GM19043 (cell line): ENCODE results near the gene ATF6.
A peak's percentile ranks its signal among the peaks of the same experiment; 100 is the strongest.
"Not testable (repeated sequence)": the region's sequence is repeated elsewhere in the genome, so short reads cannot be mapped to it uniquely, and the experiment has no call there.

Experiments
- ATAC-seq: cut with Tn5 transposase; IDR thresholded peaks from one replicate; pipeline ENCODE4 v1.9.1; 2021; ENCODE audit warnings: low read depth; ENCODE audit not compliant: unreplicated experiment

ATF6 gene

GRCh38 chr1:161766102-161766981, at the start of gene ATF6:
ATF6 (plus strand) TSS chr1:161766320; CDS start chr1:161766361, 41 bp downstream.
- peak; percentile 52 for ATAC-seq

- ATAC-seq = peak; percentile 53
Measured at GRCh38 chr1:161718559-161719324, 47.4 kb upstream of the ATF6 start.

DNA sequence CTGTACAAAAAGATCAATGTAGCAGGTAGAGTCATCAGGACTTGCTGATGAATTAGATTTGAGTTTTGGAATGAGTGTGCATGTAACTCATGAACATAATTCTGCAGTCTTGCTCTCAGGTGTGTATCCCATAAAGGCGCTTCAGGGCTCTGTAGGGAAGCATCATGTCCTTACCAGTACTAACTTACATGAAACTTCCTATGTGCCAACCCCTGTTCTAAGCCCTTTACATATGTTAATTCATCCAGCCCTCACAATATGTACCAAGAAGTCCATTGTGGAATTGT, 46.9 kb upstream of the ATF6 start:
- ATAC-seq = peak; percentile 44

DNA sequence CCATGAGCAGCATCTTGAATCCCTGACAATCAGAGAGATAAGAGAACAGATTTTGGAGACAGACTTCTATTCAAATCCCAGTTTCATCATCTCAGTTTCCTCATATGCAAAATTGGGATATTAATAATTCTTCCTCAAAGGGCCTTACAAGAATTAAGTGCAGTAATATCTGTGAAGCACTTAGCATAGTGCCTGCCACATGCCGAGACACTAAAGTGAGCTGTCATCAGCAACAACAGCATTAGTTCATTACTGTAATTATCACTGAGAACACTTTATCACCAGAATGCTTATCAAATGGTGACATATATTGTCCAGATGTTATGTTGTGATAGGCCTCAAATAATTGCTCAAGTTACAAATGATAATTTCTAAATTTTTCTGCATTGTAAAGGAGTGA, 45.7 kb upstream of the ATF6 start:
- no peak for ATAC-seq

DNA sequence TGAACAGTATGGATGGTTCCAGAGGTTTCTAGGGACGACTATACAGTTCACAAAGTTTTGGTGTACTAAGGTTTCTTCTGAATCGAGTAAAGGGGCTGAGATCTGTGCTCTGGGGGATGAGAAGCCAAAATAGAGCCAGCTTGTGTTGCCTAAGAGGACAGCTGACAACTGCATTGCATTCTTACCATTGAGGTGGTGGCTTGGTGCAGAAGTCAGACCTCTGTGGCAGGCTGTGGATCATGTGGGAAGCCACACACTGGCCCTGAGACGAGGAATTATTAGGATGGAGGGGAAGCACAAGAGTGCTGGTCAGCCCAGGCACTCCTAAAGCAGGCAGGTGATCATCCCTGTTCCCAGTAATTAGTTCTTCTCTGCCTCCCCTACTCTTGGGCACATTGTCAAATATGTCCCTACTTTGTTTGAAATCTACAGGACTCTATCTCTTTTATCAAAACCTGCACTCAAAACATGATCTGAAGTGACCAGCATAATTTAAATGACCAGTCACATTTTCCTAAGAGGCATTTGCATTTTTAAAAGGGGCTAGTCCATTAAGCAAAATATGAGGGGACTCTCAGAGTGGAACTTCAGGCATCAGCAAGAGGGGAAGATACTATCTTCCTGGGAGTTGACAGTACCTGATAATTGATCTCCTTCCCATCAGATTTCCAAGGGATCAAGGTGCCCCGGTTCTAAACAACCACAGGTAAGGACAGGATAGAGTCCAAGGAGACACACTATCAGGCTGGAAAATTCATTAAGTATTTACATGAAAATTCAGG, 45.0 kb upstream of the ATF6 start, which contains the start of gene FCRLB:
Gene FCRLB, plus strand, starts transcription at position 589 of the 782 bp plus-strand sequence. CDS start 1,129 bp downstream, outside the sequence.
- no peak for ATAC-seq

DNA sequence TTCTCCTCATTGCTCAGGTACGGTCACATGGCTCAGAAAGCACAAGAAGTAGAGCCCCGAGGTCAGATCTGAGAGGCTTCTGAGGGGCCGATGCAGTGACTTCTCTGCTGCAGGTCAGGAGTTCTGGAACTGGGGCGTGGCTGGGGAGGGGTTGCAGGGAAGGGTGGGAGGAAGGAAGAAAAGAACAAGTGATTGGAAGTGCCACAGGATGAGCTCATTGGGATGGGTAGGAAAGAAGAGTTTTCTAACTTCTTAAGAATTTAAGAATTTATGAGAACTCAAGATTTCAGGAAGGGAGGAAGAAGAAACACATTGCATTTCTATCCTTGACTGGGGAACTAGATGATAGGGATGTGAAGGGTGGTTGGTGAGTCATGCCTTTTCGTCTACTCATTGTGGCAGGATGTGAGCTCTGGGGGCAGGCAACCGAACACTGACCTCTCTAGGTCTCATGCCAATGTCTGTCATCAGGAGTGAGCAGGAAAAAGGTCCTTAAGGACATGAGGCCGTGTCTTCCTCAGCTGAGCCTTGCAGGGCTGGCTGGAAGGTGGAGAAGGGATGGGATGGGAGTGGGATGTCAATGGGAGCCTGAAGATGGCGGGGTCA, 44.3 kb upstream of the ATF6 start:
- ATAC-seq = no peak

DNA sequence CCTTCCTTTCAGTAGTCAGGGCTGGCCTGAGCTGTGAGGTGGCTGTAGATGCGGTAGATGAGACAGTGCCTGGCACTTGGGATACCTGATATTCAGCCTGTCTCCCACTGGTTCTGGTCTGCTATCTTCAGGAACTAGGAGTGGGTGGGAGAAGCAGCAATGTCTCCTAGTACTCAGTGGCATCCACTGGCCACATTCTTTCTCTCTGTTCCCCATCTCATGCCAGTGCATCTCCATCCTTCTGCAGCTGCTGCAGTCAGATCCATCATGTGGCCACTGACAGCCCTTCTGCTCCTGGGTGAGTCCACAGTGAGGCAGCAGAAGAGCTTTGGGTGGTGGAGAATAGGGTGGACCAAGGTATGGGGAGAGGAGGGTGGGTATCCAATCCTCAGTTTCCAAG, 43.7 kb upstream of the ATF6 start:
- no peak for ATAC-seq

- ATAC-seq = no peak
Measured at GRCh38 chr1:161723459-161724141, 42.5 kb upstream of the ATF6 start.

DNA sequence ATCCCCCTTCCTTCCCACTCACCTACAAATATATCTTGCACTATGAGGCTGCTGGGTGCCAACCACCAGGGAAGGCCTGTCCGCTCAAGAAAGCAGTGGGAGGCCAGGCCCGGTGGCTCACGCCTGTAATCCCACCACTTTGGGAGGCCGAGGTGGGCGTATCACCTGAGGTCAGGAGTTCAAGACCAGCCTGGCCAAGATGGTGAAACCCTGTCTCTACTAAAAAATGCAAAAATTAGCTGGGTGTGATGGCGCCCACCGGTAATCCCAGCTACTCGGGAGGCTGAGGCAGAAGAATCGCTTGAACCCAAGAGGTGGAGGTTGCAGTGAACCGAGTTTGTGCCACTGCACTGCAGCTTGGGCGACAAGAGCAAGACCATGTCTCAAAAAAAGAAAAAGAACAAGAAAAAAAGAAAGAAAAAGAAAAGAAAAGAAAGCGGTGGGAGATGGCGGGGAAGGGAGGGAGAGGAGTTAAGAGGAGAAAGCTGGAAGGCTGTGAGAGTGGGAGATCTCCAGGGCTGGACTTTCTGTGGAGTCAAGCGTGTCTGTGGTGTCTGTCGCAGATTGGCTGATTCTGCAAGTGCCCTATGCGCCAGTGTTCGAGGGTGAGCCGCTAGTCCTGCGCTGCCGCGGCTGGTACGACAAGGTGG, 40.7 kb upstream of the ATF6 start:
- not testable (repeated sequence) for ATAC-seq

DNA sequence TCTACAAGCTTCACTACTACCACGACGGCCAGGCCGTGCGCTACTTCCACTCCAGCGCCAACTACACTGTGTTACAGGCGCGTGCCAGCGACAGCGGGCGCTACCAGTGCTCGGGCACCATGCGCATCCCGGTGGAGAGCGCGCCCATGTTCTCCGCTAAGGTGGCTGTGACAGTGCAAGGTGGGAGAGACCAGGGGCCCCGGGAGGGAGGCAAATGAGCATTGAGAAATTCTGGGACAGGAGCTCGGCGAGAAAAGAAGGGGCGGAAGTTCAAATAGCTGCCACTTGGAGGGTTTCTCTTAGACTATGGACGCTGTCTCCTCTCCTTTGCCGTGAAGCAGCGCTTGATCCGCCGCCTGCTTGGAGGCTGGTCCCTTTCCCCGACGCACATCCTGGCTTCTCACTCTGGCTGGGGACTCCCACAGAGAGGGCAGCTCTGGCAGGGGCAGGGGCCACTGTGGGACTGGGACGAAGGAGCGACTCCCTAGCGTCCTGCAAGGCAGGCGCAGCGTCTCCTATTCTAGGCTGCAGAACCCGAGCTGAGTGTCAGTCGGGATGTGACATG, 40.1 kb upstream of the ATF6 start:
- ATAC-seq = no peak

DNA sequence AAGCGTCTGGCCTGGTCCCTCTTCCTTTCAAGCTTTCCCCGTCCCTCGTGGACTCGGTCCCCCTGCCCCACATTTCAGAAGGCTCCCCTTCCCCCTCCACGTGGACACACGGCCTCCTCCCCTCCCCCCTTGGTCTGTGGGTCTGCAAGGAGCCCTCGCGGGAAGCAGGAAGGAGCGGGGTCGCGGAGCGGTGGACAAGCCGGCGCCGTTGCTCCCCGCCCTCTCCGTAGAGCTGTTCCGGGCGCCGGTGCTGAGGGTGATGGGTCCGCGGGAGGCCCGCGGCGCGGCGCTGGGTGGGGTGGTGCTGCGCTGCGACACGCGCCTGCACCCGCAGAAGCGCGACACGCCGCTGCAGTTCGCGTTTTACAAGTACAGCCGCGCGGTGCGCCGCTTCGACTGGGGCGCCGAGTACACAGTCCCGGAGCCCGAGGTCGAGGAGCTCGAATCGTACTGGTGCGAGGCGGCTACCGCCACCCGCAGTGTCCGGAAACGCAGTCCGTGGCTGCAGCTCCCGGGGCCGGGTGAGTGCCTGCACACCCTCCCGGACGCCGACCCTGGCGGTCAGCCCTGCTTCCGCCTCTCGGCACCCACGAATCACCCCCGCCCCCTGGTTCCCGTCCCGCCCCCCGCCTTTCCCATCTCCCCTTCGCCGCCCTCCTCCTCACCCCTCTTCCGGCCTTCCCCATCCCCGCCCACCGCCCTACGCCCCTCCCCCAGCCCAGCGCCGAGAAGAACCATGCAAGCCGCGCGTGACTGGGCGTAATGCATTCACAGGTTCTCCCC, 39.5 kb upstream of the ATF6 start:
- ATAC-seq = peak; percentile 44

GRCh38 chr1:161727256-161727924, 38.7 kb upstream of the ATF6 start:
- ATAC-seq = no peak

GRCh38 chr1:161728376-161729226, 37.5 kb upstream of the ATF6 start:
- ATAC-seq = no peak

GRCh38 chr1:161730050-161730564, 36.0 kb upstream of the ATF6 start:
- ATAC-seq = no peak

GRCh38 chr1:161731241-161731640, 34.9 kb upstream of the ATF6 start:
- ATAC-seq = no peak

- ATAC-seq = no peak
Measured at GRCh38 chr1:161731981-161732718, 34.0 kb upstream of the ATF6 start.
